GM19099 (cell line): Measurements from ENCODE around the gene SLC22A1.

Experiments
- POLR2A ChIP-seq: IDR thresholded peaks from 3 replicates; pipeline ENCODE4 v1.6.1; 2011; ENCODE audit warnings: low read depth; ENCODE audit not compliant: insufficient read length; ENCODE audit errors: extremely low read depth

Gene SLC22A1

GRCh38 chr6:160141001-160141726 is 19.5 kb downstream of the SLC22A1 start:
- no peak for TF ChIP-seq POLR2A

GRCh38 chr6:160142115-160142715 is 20.6 kb downstream of the SLC22A1 start:
- no peak for TF ChIP-seq POLR2A

GRCh38 chr6:160146454-160147145 is 25.0 kb downstream of the SLC22A1 start:
- TF ChIP-seq POLR2A: no peak

- no peak for TF ChIP-seq POLR2A
These were observed 25.5 kb downstream of the SLC22A1 start for GRCh38 chr6:160147146-160147536.

- TF ChIP-seq POLR2A: no peak
These were observed 32.9 kb downstream of the SLC22A1 start for GRCh38 chr6:160154471-160154870.

GRCh38 chr6:160156842-160157241 is 35.2 kb downstream of the SLC22A1 start:
- TF ChIP-seq POLR2A: no peak

- TF ChIP-seq POLR2A: no peak
These were observed 38.8 kb downstream of the SLC22A1 start for GRCh38 chr6:160160450-160160849.

GRCh38 chr6:160160929-160161646 is 39.5 kb downstream of the SLC22A1 start:
- TF ChIP-seq POLR2A: no peak

GRCh38 chr6:160161647-160161986 is 40.0 kb downstream of the SLC22A1 start:
- TF ChIP-seq POLR2A: no peak

- TF ChIP-seq POLR2A: no peak
These were observed 40.5 kb downstream of the SLC22A1 start for GRCh38 chr6:160162030-160162566.

GRCh38 chr6:160163425-160163824 is 41.8 kb downstream of the SLC22A1 start:
- no peak for TF ChIP-seq POLR2A

GRCh38 chr6:160163912-160164311 is 42.3 kb downstream of the SLC22A1 start:
- no peak for TF ChIP-seq POLR2A

GRCh38 chr6:160167604-160168399 is 46.2 kb downstream of the SLC22A1 start:
- no peak for TF ChIP-seq POLR2A

- no peak for TF ChIP-seq POLR2A
These were observed 48.5 kb downstream of the SLC22A1 start for GRCh38 chr6:160170018-160170680.
